Colonic mucosa (tissue), 4 donors: ENCODE measurements around the gene GPR146. TPM values are rescaled to one million over a fixed set of nuclear protein-coding genes. Genes with fewer than 3 reads are reported as not detected.
"Not testable (repeated sequence)": the region's sequence is repeated elsewhere in the genome, so short reads cannot be mapped to it uniquely, and the experiment has no call there.

ENCODE experiments used
- DNase-seq: peaks from one replicate; pipeline ENCODE4 v3.0.0-alpha.2; 2020
- H3K27ac ChIP-seq: fragments of 200-600 bp; one replicate; pipeline ENCODE4 v1.8.0; 2021
- H3K27me3 ChIP-seq: fragments of 200-600 bp; one replicate; pipeline ENCODE4 v1.8.0; 2021
- H3K36me3 ChIP-seq: fragments of 200-600 bp; one replicate; pipeline ENCODE4 v1.8.0; 2021
- H3K4me1 ChIP-seq: fragments of 200-600 bp; one replicate; pipeline ENCODE4 v1.8.0; 2021; ENCODE audit warnings: mild to moderate bottlenecking
- H3K4me3 ChIP-seq: fragments of 200-600 bp; one replicate; pipeline ENCODE4 v1.8.0; 2021
- H3K9ac ChIP-seq, 2 donors: one replicate each; pipeline ENCODE4 v1.7.0; 2013; ENCODE audit warnings: control low read depth in 2 of 2, low read depth in 2 of 2, low read length in 2 of 2
- H3K9me3 ChIP-seq: fragments of 200-600 bp; one replicate; pipeline ENCODE4 v1.8.0; 2021
- CTCF ChIP-seq: fragments of 200-600 bp; IDR thresholded peaks from one replicate; pipeline ENCODE4 v1.8.0; 2022; ENCODE audit warnings: antibody characterized with exemption, mild to moderate bottlenecking
- intact Hi-C: fragments of 100-400 bp; cut with DNase I; formaldehyde crosslinking; loops from one replicate; pipeline ENCODE4 v1.14.1; 2022
- total RNA-seq, 2 donors: library from RNA; stranded (reverse); fragmentation: NEBNext Ultra II Directional in 1 of 2; extraction: Animal tissue kit (Norgen Biotek cat#: 25700) in 1 of 2; gene quantifications; one replicate each; pipeline ENCODE4 v1.2.1, GENCODE V29; 2021
- donor health status: healthy.
- donor health status: DM: no; HTN: no; CAD: no.
- donor health status: DM: no; HTN: no; CAD: no.

Gene GPR146
- total RNA-seq, 2 donors from 2014 or later: 2.9 to 9.0 TPM

- DNase-seq: peak; percentile 72
- Histone ChIP-seq H3K27ac (peak overlapping the region; percentile 17), H3K36me3 (no peaks in the 10 kb centered on the region)
Measured at GRCh38 chr7:997404-998395, 46.6 kb upstream of the GPR146 start.

GRCh38 chr7:999149-999879 is 45.0 kb upstream of the GPR146 start:
- Histone ChIP-seq H3K27ac (no peak overlapping the region), H3K4me3 (no peak overlapping the region), H3K9me3 (no peaks in the 10 kb centered on the region), H3K9ac (no peak overlapping the region), H3K27me3 (no peaks in the 10 kb centered on the region), H3K36me3 (no peaks in the 10 kb centered on the region), H3K4me1 (no peaks in the 10 kb centered on the region)
- no peak for DNase-seq
- no peak for TF ChIP-seq CTCF
- intact Hi-C loops: no loop called here

More at GRCh38 chr7:997404-998395, 46.6 kb upstream of the GPR146 start:
- Histone ChIP-seq H3K9me3 (no peaks in the 10 kb centered on the region), H3K4me3 (no peak overlapping the region), H3K9ac (no peak overlapping the region), H3K4me1 (no peaks in the 10 kb centered on the region), H3K27me3 (no peaks in the 10 kb centered on the region)
- intact Hi-C loops: no loop called here
- no peak for TF ChIP-seq CTCF

DNA sequence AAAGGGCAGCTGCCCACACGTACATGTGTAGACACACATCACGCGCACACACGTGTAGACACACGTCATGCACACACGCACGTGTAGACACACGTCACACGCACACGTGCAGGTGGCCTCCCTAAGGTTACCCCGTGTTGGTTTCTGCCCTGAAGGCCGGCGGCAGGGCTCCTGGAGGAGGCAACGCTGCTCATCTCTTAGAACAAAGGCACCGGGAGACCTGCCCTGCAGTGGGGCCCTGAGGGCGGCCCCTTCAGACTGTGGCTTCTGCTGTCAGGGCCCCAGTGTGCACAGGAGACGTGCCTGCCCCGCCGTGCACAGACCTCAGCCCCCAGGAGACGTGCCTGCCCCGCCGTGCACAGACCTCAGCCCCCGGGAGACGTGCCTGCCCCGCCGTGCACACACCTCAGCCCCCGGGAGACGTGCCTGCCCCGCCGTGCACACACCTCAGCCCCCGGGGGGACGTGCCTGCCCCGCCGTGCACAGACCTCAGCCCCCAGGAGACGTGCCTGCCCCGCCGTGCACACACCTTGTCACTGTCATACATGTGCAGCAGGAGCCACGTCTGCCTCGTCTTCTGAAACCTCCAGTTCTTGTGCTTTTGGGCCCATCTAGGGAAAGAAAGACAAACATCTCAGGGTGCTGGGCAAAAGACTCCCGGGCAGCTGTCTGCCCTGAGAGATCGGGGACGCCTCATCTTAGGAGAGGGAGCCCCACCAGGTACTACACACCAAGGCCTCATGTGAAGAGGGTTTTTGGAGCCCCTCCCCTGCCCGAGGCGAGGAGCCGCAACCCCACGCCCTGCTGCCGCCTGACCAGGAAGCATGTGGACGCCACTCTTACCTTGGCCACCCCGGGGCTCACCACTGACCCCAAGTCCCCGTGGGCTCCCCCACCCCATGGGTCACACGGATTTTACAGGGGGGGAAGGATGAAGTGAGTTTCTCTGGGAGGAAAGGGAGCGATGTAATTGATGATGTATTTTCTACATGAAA is 44.1 kb upstream of the GPR146 start:
- DNase-seq: no peak

DNA sequence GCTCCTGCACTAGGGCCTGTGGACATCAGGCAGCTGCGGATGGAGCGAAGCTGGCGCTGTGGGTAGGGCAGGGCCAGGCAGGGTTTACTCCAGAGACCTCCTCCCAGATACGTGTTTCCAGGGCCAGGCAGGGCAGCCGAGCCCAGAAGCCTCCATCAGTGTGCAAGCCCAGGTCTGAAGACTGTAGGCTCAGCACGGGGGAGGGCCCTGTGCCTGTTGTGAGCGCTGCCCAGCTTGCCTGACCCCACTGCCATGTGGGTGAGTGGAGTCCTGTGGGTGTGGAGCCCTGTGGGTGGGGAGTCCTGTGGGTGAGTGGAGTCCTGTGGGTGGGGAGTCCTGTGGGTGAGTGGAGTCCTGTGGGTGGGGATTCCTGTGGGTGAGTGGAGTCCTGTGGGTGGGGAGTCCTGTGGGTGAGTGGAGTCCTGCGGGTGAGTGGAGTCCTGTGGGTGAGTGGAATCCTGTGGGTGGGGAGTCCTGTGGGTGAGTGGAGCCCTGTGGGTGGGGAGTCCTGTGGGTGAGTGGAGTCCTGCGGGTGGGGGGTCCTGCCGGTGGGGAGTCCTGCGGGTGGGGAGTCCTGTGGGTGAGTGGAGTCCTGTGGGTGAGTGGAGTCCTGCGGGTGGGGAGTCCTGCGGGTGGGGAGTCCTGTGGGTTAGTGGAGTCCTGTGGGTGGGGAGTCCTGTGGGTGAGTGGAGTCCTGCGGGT is 43.1 kb upstream of the GPR146 start:
- H3K9ac ChIP-seq, H3K4me1 ChIP-seq, DNase-seq, H3K36me3 ChIP-seq, H3K9me3 ChIP-seq, H3K27me3 ChIP-seq, H3K4me3 ChIP-seq, H3K27ac ChIP-seq, intact Hi-C loops: not testable (repeated sequence)

More for the DNA sequence above, 44.1 kb upstream of the GPR146 start:
- Histone ChIP-seq H3K4me3 (no peak overlapping the region), H3K4me1 (no peaks in the 10 kb centered on the region), H3K9ac (no peak overlapping the region), H3K9me3 (no peaks in the 10 kb centered on the region), H3K36me3 (no peaks in the 10 kb centered on the region), H3K27me3 (no peaks in the 10 kb centered on the region), H3K27ac (no peak overlapping the region)
- TF ChIP-seq CTCF: no peak
- intact Hi-C loops: no loop called here

- intact Hi-C loops, H3K27ac ChIP-seq, H3K9me3 ChIP-seq, H3K4me3 ChIP-seq, H3K27me3 ChIP-seq, H3K9ac ChIP-seq, DNase-seq, H3K4me1 ChIP-seq, H3K36me3 ChIP-seq: not testable (repeated sequence)
Measured at GRCh38 chr7:1002026-1002425, 42.3 kb upstream of the GPR146 start.

- H3K4me3 ChIP-seq, DNase-seq, H3K27me3 ChIP-seq, H3K9ac ChIP-seq, H3K9me3 ChIP-seq, H3K27ac ChIP-seq, H3K36me3 ChIP-seq, intact Hi-C loops, H3K4me1 ChIP-seq: not testable (repeated sequence)
Measured at GRCh38 chr7:1002445-1002844, 41.9 kb upstream of the GPR146 start.
